ENCODE measurements around the gene FOXI3. TPM values are rescaled to one million over a fixed set of nuclear protein-coding genes. Genes with fewer than 3 reads are reported as not detected.

FOXI3 gene
- 7.1 TPM for polyA plus RNA-seq (2013, experiment 1 of 2)
- 6.3 TPM for polyA plus RNA-seq (2013, experiment 2 of 2)

GRCh38 chr2:88452565-88452905 lies at the start of gene FOXI3:
FOXI3 (minus strand) TSS chr2:88452693; CDS start chr2:88452535, 158 bp downstream.
- Histone ChIP-seq H3K9me3 (ENCODE audit: insufficient read depth, low read depth, low read length) (no peaks in the 10 kb centered on the region), H3K4me3 (ENCODE audit: low read length) (peak within 1 kb of the TSS; percentile 86), H3K4me1 (ENCODE audit: insufficient read depth, low read length) (peaks cover 12% of the 10 kb centered on the region; the same call in 1 of the 2 replicates), H3K36me3 (ENCODE audit: insufficient read depth, low read length) (peaks cover 14% of the 10 kb centered on the region), H3K27me3 (ENCODE audit: insufficient read depth, low read length) (peaks cover 40% of the 10 kb centered on the region), H3K27ac (ENCODE audit: low read depth, low read length) (no peak within 1 kb of the TSS; the same call in 1 of the 2 replicates), H3K9ac (ENCODE audit: low read depth, low read length) (peak within 1 kb of the TSS; percentile 68)
- under 1% methylated on average over 47 of the region's 48 CpGs for WGBS

DNA sequence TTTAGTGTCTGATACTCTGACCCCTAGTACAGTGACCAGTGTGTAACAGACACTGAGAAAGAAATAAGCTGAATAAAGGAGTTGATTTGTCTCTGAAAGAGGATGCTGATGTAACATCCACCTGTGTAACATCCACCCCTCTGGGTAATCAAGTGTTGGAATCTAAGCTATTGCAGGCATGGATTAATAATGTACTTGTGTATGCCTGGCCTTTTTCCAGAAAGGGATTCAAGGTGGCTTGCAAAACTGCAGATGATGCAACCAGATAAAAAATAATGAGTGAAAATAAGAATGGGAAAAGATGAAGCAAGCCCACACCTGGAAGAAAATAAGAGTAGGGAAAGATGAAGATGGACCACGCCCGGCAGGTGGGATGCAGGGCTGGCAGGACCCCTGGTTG lies 48.2 kb upstream of the FOXI3 start:
- H3K36me3 ChIP-seq (ENCODE audit: insufficient read depth, low read length), result no peaks in the 10 kb centered on the region
- H3K9ac ChIP-seq (ENCODE audit: low read depth, low read length), result no peak overlapping the region
- no peaks in the 10 kb centered on the region for H3K9me3 ChIP-seq (ENCODE audit: insufficient read depth, low read depth, low read length)
- H3K4me3 ChIP-seq (ENCODE audit: low read length), result no peak overlapping the region
- H3K27me3 ChIP-seq (ENCODE audit: insufficient read depth, low read length), result no peaks in the 10 kb centered on the region
- no peak overlapping the region for H3K27ac ChIP-seq (ENCODE audit: low read depth, low read length)
- H3K4me1 ChIP-seq (ENCODE audit: insufficient read depth, low read length), result 0 out of 2 replicates have a peak, but pooled peaks cover 4% of the 10 kb centered on the region
- 93% methylated on average over 2 of the region's 2 CpGs for WGBS

GRCh38 chr2:88499204-88499603 lies 46.7 kb upstream of the FOXI3 start:
- Histone ChIP-seq H3K9ac (ENCODE audit: low read depth, low read length) (no peak overlapping the region), H3K4me3 (ENCODE audit: low read length) (no peak overlapping the region), H3K27me3 (ENCODE audit: insufficient read depth, low read length) (no peaks in the 10 kb centered on the region), H3K36me3 (ENCODE audit: insufficient read depth, low read length) (no peaks in the 10 kb centered on the region), H3K4me1 (ENCODE audit: insufficient read depth, low read length) (0 out of 2 replicates have a peak, but pooled peaks cover 4% of the 10 kb centered on the region), H3K27ac (ENCODE audit: low read depth, low read length) (no peak overlapping the region), H3K9me3 (ENCODE audit: insufficient read depth, low read depth, low read length) (no peaks in the 10 kb centered on the region)
- no CpG with 5 or more reads among the region's 1 CpG for WGBS

GRCh38 chr2:88493481-88493880 lies 41.0 kb upstream of the FOXI3 start:
- Histone ChIP-seq H3K9ac (ENCODE audit: low read depth, low read length) (no peak overlapping the region), H3K27ac (ENCODE audit: low read depth, low read length) (no peak overlapping the region), H3K4me3 (ENCODE audit: low read length) (no peak overlapping the region), H3K36me3 (ENCODE audit: insufficient read depth, low read length) (no peaks in the 10 kb centered on the region), H3K4me1 (ENCODE audit: insufficient read depth, low read length) (peaks cover 9% of the 10 kb centered on the region; the same call in 1 of the 2 replicates), H3K27me3 (ENCODE audit: insufficient read depth, low read length) (no peaks in the 10 kb centered on the region), H3K9me3 (ENCODE audit: insufficient read depth, low read depth, low read length) (no peaks in the 10 kb centered on the region)
- 89% methylated on average over 4 of the region's 4 CpGs for WGBS

DNA sequence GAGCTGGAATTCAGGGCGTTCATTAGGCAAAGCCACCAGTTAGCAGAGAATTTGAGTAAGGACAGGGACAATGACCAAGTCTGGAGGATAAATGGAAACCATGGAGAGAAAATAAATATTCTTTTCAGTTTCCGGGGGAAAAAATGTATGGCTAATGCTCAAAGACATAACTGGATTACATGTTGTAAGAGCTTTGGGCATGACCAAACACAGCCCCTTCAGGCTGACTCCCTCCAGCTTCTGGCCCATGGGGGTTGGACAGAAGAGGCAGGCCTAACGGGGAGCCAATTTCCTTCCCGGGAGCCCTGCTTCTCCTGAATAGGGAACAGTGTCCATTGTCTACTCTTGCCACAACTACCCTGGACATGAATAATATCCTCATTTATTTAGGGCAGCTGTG lies 39.5 kb upstream of the FOXI3 start:
- Histone ChIP-seq H3K27ac (ENCODE audit: low read depth, low read length) (no peak overlapping the region), H3K9me3 (ENCODE audit: insufficient read depth, low read depth, low read length) (no peaks in the 10 kb centered on the region), H3K4me3 (ENCODE audit: low read length) (no peak overlapping the region), H3K27me3 (ENCODE audit: insufficient read depth, low read length) (no peaks in the 10 kb centered on the region), H3K4me1 (ENCODE audit: insufficient read depth, low read length) (peaks cover 9% of the 10 kb centered on the region; the same call in 1 of the 2 replicates), H3K36me3 (ENCODE audit: insufficient read depth, low read length) (no peaks in the 10 kb centered on the region), H3K9ac (ENCODE audit: low read depth, low read length) (no peak overlapping the region)
- WGBS, result 74% methylated on average over 4 of the region's 4 CpGs

DNA sequence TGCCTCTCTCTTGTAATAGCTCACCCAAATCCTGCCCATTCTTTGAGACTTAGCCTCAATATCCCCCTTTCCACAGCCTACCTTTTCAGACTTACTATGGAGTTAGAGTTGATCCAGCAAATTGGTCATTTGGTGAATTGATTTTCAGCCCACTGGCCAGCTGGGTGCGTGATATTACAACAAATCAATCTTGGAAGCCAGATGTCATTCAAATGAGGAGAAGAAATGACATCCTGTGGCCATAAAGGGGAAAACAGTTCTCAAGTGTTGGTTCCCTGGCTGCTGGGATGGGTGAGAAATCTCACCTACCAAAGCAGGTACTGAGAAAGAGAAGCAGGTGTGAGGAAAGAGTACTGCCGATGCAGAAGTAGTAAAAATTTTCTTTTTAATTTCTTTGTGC lies 36.7 kb upstream of the FOXI3 start:
- no peaks in the 10 kb centered on the region for H3K9me3 ChIP-seq (ENCODE audit: insufficient read depth, low read depth, low read length)
- H3K9ac ChIP-seq (ENCODE audit: low read depth, low read length), result no peak overlapping the region
- 79% methylated on average over 1 of the region's 2 CpGs for WGBS
- peaks cover 5% of the 10 kb centered on the region; the same call in 1 of the 2 replicates for H3K4me1 ChIP-seq (ENCODE audit: insufficient read depth, low read length)
- H3K4me3 ChIP-seq (ENCODE audit: low read length), result no peak overlapping the region
- H3K27ac ChIP-seq (ENCODE audit: low read depth, low read length), result no peak overlapping the region
- H3K27me3 ChIP-seq (ENCODE audit: insufficient read depth, low read length), result no peaks in the 10 kb centered on the region
- no peaks in the 10 kb centered on the region for H3K36me3 ChIP-seq (ENCODE audit: insufficient read depth, low read length)

DNA sequence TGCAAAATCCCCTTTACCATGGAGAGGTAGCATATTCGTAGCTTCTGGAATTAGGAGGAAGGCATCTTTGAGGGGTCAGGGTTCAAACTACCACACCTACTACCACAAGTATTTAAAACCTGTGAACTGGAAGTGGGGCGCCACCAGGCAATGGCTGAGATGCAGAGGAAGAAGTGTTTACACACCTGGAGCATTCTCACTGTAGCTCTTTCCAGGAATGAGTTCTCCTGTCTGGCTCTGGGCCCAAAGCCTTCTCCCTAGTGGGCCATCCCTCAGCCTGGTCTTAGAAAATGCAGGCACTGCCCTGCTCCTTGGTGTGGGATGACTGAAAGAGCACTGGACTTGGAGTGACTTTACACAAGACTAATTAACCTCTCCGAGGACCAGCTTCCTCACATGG lies 30.7 kb upstream of the FOXI3 start:
- Histone ChIP-seq H3K9ac (ENCODE audit: low read depth, low read length) (no peak overlapping the region), H3K27ac (ENCODE audit: low read depth, low read length) (no peak overlapping the region), H3K4me3 (ENCODE audit: low read length) (no peak overlapping the region), H3K4me1 (ENCODE audit: insufficient read depth, low read length) (peaks cover 12% of the 10 kb centered on the region), H3K36me3 (ENCODE audit: insufficient read depth, low read length) (no peaks in the 10 kb centered on the region), H3K27me3 (ENCODE audit: insufficient read depth, low read length) (no peaks in the 10 kb centered on the region), H3K9me3 (ENCODE audit: insufficient read depth, low read depth, low read length) (no peaks in the 10 kb centered on the region)
- 91% methylated on average over 2 of the region's 3 CpGs for WGBS

GRCh38 chr2:88481691-88482336 lies 29.3 kb upstream of the FOXI3 start:
- H3K27me3 ChIP-seq (ENCODE audit: insufficient read depth, low read length), result no peaks in the 10 kb centered on the region
- no peaks in the 10 kb centered on the region for H3K9me3 ChIP-seq (ENCODE audit: insufficient read depth, low read depth, low read length)
- H3K4me1 ChIP-seq (ENCODE audit: insufficient read depth, low read length), result peaks cover 12% of the 10 kb centered on the region
- no peak overlapping the region for H3K9ac ChIP-seq (ENCODE audit: low read depth, low read length)
- H3K4me3 ChIP-seq (ENCODE audit: low read length), result no peak overlapping the region
- no peaks in the 10 kb centered on the region for H3K36me3 ChIP-seq (ENCODE audit: insufficient read depth, low read length)
- no peak overlapping the region for H3K27ac ChIP-seq (ENCODE audit: low read depth, low read length)
- WGBS, result 64% methylated on average over 7 of the region's 8 CpGs

DNA sequence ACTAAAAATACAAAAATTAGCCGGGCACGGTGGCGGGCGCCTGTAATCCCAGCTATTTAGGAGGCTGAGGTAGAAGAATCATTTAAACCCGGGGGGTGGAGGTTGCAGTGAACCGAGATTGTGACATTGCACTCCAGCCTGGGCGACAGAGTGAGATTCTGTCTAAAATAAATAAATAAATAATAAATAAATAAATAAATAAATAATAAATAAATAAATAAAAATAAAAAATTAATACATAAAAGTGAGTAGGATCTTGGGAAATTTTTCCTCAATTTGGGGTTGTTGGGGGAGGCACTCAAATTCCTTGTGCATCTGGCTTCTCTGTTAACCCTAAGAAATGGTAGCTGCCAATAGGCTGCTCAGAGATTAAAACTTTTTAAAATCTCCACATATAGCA lies 20.3 kb upstream of the FOXI3 start:
- WGBS, result 91% methylated on average over 6 of the region's 7 CpGs
- no peaks in the 10 kb centered on the region for H3K27me3 ChIP-seq (ENCODE audit: insufficient read depth, low read length)

GRCh38 chr2:88471083-88471942 lies 18.8 kb upstream of the FOXI3 start:
- peaks cover 25% of the 10 kb centered on the region for H3K4me1 ChIP-seq (ENCODE audit: insufficient read depth, low read length)
- H3K27ac ChIP-seq (ENCODE audit: low read depth, low read length), result peak overlapping the region; percentile 16; the same call in 1 of the 2 replicates
- H3K27me3 ChIP-seq (ENCODE audit: insufficient read depth, low read length), result no peaks in the 10 kb centered on the region
- no peak overlapping the region for H3K9ac ChIP-seq (ENCODE audit: low read depth, low read length)
- peak overlapping the region; percentile 25 for H3K4me3 ChIP-seq (ENCODE audit: low read length)
- no peaks in the 10 kb centered on the region for H3K9me3 ChIP-seq (ENCODE audit: insufficient read depth, low read depth, low read length)
- no peaks in the 10 kb centered on the region for H3K36me3 ChIP-seq (ENCODE audit: insufficient read depth, low read length)
- 37% methylated on average over 11 of the region's 11 CpGs for WGBS

More for the DNA sequence above, 20.3 kb upstream of the FOXI3 start:
- Histone ChIP-seq H3K4me3 (ENCODE audit: low read length) (no peak overlapping the region), H3K4me1 (ENCODE audit: insufficient read depth, low read length) (peaks cover 25% of the 10 kb centered on the region), H3K9ac (ENCODE audit: low read depth, low read length) (no peak overlapping the region), H3K9me3 (ENCODE audit: insufficient read depth, low read depth, low read length) (no peaks in the 10 kb centered on the region), H3K36me3 (ENCODE audit: insufficient read depth, low read length) (no peaks in the 10 kb centered on the region), H3K27ac (ENCODE audit: low read depth, low read length) (no peak overlapping the region)
